WTC11 (cell line): ENCODE results near the gene PRKCB. TPM values are rescaled to one million over a fixed set of nuclear protein-coding genes. Genes with fewer than 3 reads are reported as not detected.
A peak's percentile ranks its signal among the peaks of the same experiment; 100 is the strongest.

ENCODE experiments used
- ATAC-seq: fragments of 200-7000 bp; cut with Tn5 transposase; 2 replicates; pipeline ENCODE4 v1.10.0; 2021; ENCODE audit warnings: mild to moderate bottlenecking, moderate library complexity
- CTCF ChIA-PET: fragments of 300-600 bp; sonication (Branson Sonifier 250); formaldehyde crosslinking; loops from one replicate; lab custom pipeline; 2021; ENCODE audit warnings: antibody characterized with exemption; lab: Charles Lee
- POLR2A ChIA-PET: fragments of 350-600 bp; sonication (Branson Sonifier 250); formaldehyde crosslinking; loops from one replicate; lab custom pipeline; 2021; ENCODE audit warnings: antibody characterized with exemption; lab: Charles Lee
- DNase-seq: peaks from one replicate; pipeline ENCODE4 v3.0.0; 2021; ENCODE audit warnings: low spot score
- H3K27ac Mint-ChIP-seq: 2 replicates; pipeline ENCODE4 v1.8.0; 2021; ENCODE audit warnings: mixed read lengths
- H3K27me3 Mint-ChIP-seq: 2 replicates; pipeline ENCODE4 v1.8.0; 2021; ENCODE audit warnings: low read depth, mild to moderate bottlenecking, moderate library complexity, mixed read lengths
- H3K36me3 Mint-ChIP-seq: 2 replicates; pipeline ENCODE4 v1.8.0; 2021; ENCODE audit warnings: mixed read lengths
- H3K4me1 Mint-ChIP-seq: 2 replicates; pipeline ENCODE4 v1.8.0; 2022; ENCODE audit warnings: mixed read lengths
- H3K4me3 Mint-ChIP-seq: 2 replicates; pipeline ENCODE4 v1.8.0; 2021; ENCODE audit warnings: mild to moderate bottlenecking, moderate library complexity, mixed read lengths
- H3K9me3 Mint-ChIP-seq: 2 replicates; pipeline ENCODE4 v1.8.0; 2021; ENCODE audit warnings: mixed read lengths
- AFF4 ChIP-seq: sonication (generic); formaldehyde crosslinking; IDR thresholded peaks from 2 replicates; pipeline ENCODE4 v1.8.1; 2023; ENCODE audit warnings: mild to moderate bottlenecking, missing genetic modification reagents, borderline replicate concordance
- ATF1 ChIP-seq: sonication (generic); formaldehyde crosslinking; IDR thresholded peaks from 2 replicates; pipeline ENCODE4 v1.8.1; 2023; ENCODE audit warnings: mild to moderate bottlenecking, moderate library complexity, missing genetic modification reagents
- CTCF ChIP-seq: fragments of 200-600 bp; IDR thresholded peaks from 2 replicates; pipeline ENCODE4 v1.8.0; 2022; ENCODE audit warnings: antibody characterized with exemption
- ELF4 ChIP-seq: sonication (generic); formaldehyde crosslinking; IDR thresholded peaks from 2 replicates; pipeline ENCODE4 v1.8.1; 2022; ENCODE audit warnings: low read depth, mild to moderate bottlenecking, moderate library complexity, missing genetic modification reagents
- FOXJ3 ChIP-seq: sonication (generic); formaldehyde crosslinking; IDR thresholded peaks from 2 replicates; pipeline ENCODE4 v1.9.0; 2021; ENCODE audit warnings: missing genetic modification reagents, mild to moderate bottlenecking, borderline replicate concordance
- HMGA2 ChIP-seq: fragments of 250-450 bp; sonication (Bioruptor Pico); IDR thresholded peaks from 2 replicates; pipeline ENCODE4 v1.4.0; 2021; ENCODE audit warnings: mild to moderate bottlenecking, moderate library complexity
- NFE2L1 ChIP-seq: sonication (generic); formaldehyde crosslinking; IDR thresholded peaks from 2 replicates; pipeline ENCODE4 v1.8.1; 2023; ENCODE audit warnings: missing genetic modification reagents
- RORB ChIP-seq: fragments of 250-450 bp; sonication (Bioruptor Pico); IDR thresholded peaks from 2 replicates; pipeline ENCODE4 v1.9.0; 2021; ENCODE audit warnings: mild to moderate bottlenecking
- ZNF219 ChIP-seq: sonication (generic); formaldehyde crosslinking; IDR thresholded peaks from 2 replicates; pipeline ENCODE4 v1.8.0; 2023; ENCODE audit warnings: missing genetic modification reagents, mild to moderate bottlenecking, borderline replicate concordance
- ZNF263 ChIP-seq: sonication (generic); formaldehyde crosslinking; IDR thresholded peaks from 2 replicates; pipeline ENCODE4 v1.8.1; 2022; ENCODE audit warnings: low read depth, mild to moderate bottlenecking, moderate library complexity, missing genetic modification reagents
- ZSCAN18 ChIP-seq: fragments of 250-450 bp; sonication (Bioruptor Pico); IDR thresholded peaks from 2 replicates; pipeline ENCODE4 v2.1.2; 2022; ENCODE audit warnings: mild to moderate bottlenecking, moderate library complexity
- total RNA-seq: library from RNA; stranded (reverse); gene quantifications from 3 replicates; pipeline ENCODE4 v1.2.3, GENCODE V29; 2021

PRKCB gene
- total RNA-seq, 1 experiment from 2014 or later: 6.9 TPM

- H3K27me3 Mint-ChIP-seq: no peaks in the 10 kb centered on the region
- H3K36me3 Mint-ChIP-seq: no peaks in the 10 kb centered on the region
- ATAC-seq (no peak), DNase-seq (no peak)
- no peak for TF ChIP-seq AFF4 (CRISPR knock-in tag)
- H3K4me3 Mint-ChIP-seq: no peak overlapping the region
- peaks cover 36% of the 10 kb centered on the region for H3K4me1 Mint-ChIP-seq
- CTCF ChIA-PET: interaction anchor here (1.3 to 2.3 kb wide), 2 partner anchors 61 to 121 kb away, joined by 4 to 9 read pairs; no protein-coding TSS in a partner anchor
- H3K9me3 Mint-ChIP-seq: no peaks in the 10 kb centered on the region
- POLR2A ChIA-PET: no interaction called here
- 0 out of 2 replicates have a peak overlapping the region, but pooled peaks have one; percentile 11 for H3K27ac Mint-ChIP-seq
Measured at GRCh38 chr16:24132048-24132796, 296.4 kb downstream of the PRKCB start.

- H3K27ac Mint-ChIP-seq: no peak overlapping the region; the same call in 1 of the 2 replicates
- TF ChIP-seq ZNF219 (CRISPR knock-in tag) (no peak), ATF1 (CRISPR knock-in tag) (no peak), RORB (no peak)
- POLR2A ChIA-PET: no interaction called here
- no peak overlapping the region for H3K4me3 Mint-ChIP-seq
- H3K36me3 Mint-ChIP-seq: no peaks in the 10 kb centered on the region
- H3K4me1 Mint-ChIP-seq: peaks cover 42% of the 10 kb centered on the region
- DNase-seq: no peak
- no peak for ATAC-seq
- CTCF ChIA-PET: interaction anchor here (0.8 to 3.1 kb wide), 3 partner anchors 62 to 372 kb away, joined by 3 to 21 read pairs (median 4); no protein-coding TSS in a partner anchor
- no peaks in the 10 kb centered on the region for H3K9me3 Mint-ChIP-seq
- H3K27me3 Mint-ChIP-seq: no peaks in the 10 kb centered on the region
Measured at GRCh38 chr16:24132797-24133155, 297.0 kb downstream of the PRKCB start.

- Mint-ChIP-seq H3K4me3 (no peak overlapping the region), H3K27me3 (peaks cover 3% of the 10 kb centered on the region; the same call in 1 of the 2 replicates), H3K27ac (peak overlapping the region; percentile 92), H3K36me3 (peaks cover 10% of the 10 kb centered on the region), H3K4me1 (peaks cover 62% of the 10 kb centered on the region), H3K9me3 (peaks cover 12% of the 10 kb centered on the region)
- ChIA-PET CTCF (interaction anchor here (0.5 to 3.1 kb wide), 3 partner anchors 37 to 94 kb away, joined by 3 to 21 read pairs (median 3); no protein-coding TSS in a partner anchor), POLR2A (interaction anchor here (0.7 to 0.9 kb wide), 3 partner anchors 37 to 121 kb away, joined by 3 to 6 read pairs (median 3); no protein-coding TSS in a partner anchor)
- no peak for TF ChIP-seq FOXJ3 (CRISPR knock-in tag)
- no peak for TF ChIP-seq ZSCAN18 (CRISPR knock-in tag)
- no peak for TF ChIP-seq ZNF263 (CRISPR knock-in tag)
- no peak for TF ChIP-seq ELF4
- peak; percentile 94 for TF ChIP-seq NFE2L1 (CRISPR knock-in tag)
- no peak for TF ChIP-seq HMGA2 (CRISPR knock-in tag)
- no peak for TF ChIP-seq CTCF
- no peak for DNase-seq
- no peak for ATAC-seq
Measured at GRCh38 chr16:24135624-24136565, 300.1 kb downstream of the PRKCB start.
